HCT116 (cell line): ENCODE measurements around the gene RHBDF1. TPM values are rescaled to one million over a fixed set of nuclear protein-coding genes. Genes with fewer than 3 reads are reported as not detected.

ENCODE experiments used
- ATAC-seq: fragments of 200-7000 bp; cut with Tn5 transposase; 2 replicates; pipeline ENCODE4 v1.9.1; 2020; ENCODE audit warnings: mild to moderate bottlenecking, moderate library complexity
- BruUV-seq: library from RNA; stranded (reverse); fragments of 400-500 nt; replicated peaks from 2 replicates; lab custom pipeline; 2021; lab: Mats Ljungman, UMichigan
- CTCF ChIA-PET: fragments of 300-600 bp; sonication (Branson Sonifier 250); formaldehyde crosslinking; loops from one replicate; lab custom pipeline; 2021; ENCODE audit warnings: antibody characterized with exemption; lab: Charles Lee
- POLR2A ChIA-PET: fragments of 300-600, 350-600 bp; sonication (Branson Sonifier 250); formaldehyde crosslinking; loops from one replicate; lab custom pipeline; 2021; ENCODE audit warnings: antibody characterized with exemption; lab: Charles Lee
- RAD21 ChIA-PET, 2 experiments: fragments of 300-600 bp; sonication (Branson Sonifier 250); formaldehyde crosslinking; loops; one replicate each; lab custom pipeline; 2023; ENCODE audit warnings: low total read pairs in 2 of 2; ENCODE audit not compliant: uncharacterized antibody in 2 of 2, unreplicated experiment in 2 of 2, low non-redundant PET in 1 of 2; lab: Charles Lee
- DNase-seq: peaks from one replicate; pipeline ENCODE4 v3.0.0-alpha.2; 2010; ENCODE audit warnings: low read depth, low spot score
- H2AFZ ChIP-seq: fragments of 200-600 bp; shearing (Covaris generic), sonication (generic); 2 replicates; pipeline ENCODE4 v1.6.1; 2017; ENCODE audit warnings: low read depth, mixed run types, mixed read lengths, antibody characterized with exemption, low read length; ENCODE audit not compliant: poor library complexity, severe bottlenecking
- H3K27ac ChIP-seq: 2 replicates; pipeline ENCODE4 v1.5.1; 2012; ENCODE audit warnings: low read depth, low read length
- H3K27me3 ChIP-seq: fragments of 200-600 bp; sonication (generic); 2 replicates; pipeline ENCODE4 v1.6.1; 2016; ENCODE audit warnings: mixed run types, low read length, mixed read lengths; ENCODE audit not compliant: insufficient read depth
- H3K36me3 ChIP-seq, 2 experiments: fragments of 200-500 bp in 1 of 2; fragments of 200-600 bp in 1 of 2; sonication (Bioruptor generic) in 1 of 2; sonication (generic) in 1 of 2; 2 replicates each; pipeline versions ENCODE4 v1.5.1 to v1.6.1; 2014 to 2016; ENCODE audit warnings: low read length in 2 of 2, inconsistent platforms in 1 of 2, mixed read lengths in 1 of 2, mixed run types in 1 of 2; ENCODE audit not compliant: insufficient read depth in 2 of 2, control insufficient read depth in 1 of 2
- H3K4me1 ChIP-seq, 2 experiments: fragments of 200-600 bp in 1 of 2; sonication (generic) in 1 of 2; 2 replicates each; pipeline versions ENCODE4 v1.5.1 to v1.6.1; 2012 to 2017; ENCODE audit warnings: low read length in 2 of 2, inconsistent platforms in 1 of 2, mild to moderate bottlenecking in 1 of 2, mixed read lengths in 1 of 2, mixed run types in 1 of 2, moderate library complexity in 1 of 2; ENCODE audit not compliant: insufficient read depth in 2 of 2, control insufficient read depth in 1 of 2
- H3K4me2 ChIP-seq: fragments of 200-600 bp; sonication (generic); 2 replicates; pipeline ENCODE4 v1.6.1; 2017; ENCODE audit warnings: mixed run types, low read length, mixed read lengths
- H3K4me3 ChIP-seq, 2 experiments: fragments of 200-600 bp in 1 of 2; sonication (generic) in 1 of 2; replicated peaks in 1 of 2; 2 replicates each; pipeline ENCODE4 v1.5.1; 2011 to 2016; ENCODE audit warnings: low read length in 2 of 2, control low read depth in 1 of 2, low read depth in 1 of 2, mild to moderate bottlenecking in 1 of 2, mixed read lengths in 1 of 2, mixed run types in 1 of 2
- H3K79me2 ChIP-seq: fragments of 200-600 bp; sonication (generic); 2 replicates; pipeline ENCODE4 v1.6.1; 2017; ENCODE audit warnings: mild to moderate bottlenecking, mixed run types, low read length, moderate library complexity, mixed read lengths; ENCODE audit not compliant: insufficient read depth
- H3K9ac ChIP-seq: fragments of 200-600 bp; sonication (generic); 2 replicates; pipeline ENCODE4 v1.6.1; 2016; ENCODE audit warnings: low read length, mixed read lengths
- H3K9me2 ChIP-seq: fragments of 200-600 bp; sonication (generic), shearing (Covaris generic); 2 replicates; pipeline ENCODE4 v1.6.1; 2017; ENCODE audit warnings: mixed run types, mild to moderate bottlenecking, moderate library complexity; ENCODE audit not compliant: insufficient read depth
- H3K9me3 ChIP-seq, 2 experiments: fragments of 200-500 bp in 1 of 2; fragments of 200-600 bp in 1 of 2; sonication (Bioruptor generic) in 1 of 2; sonication (generic) in 1 of 2; 2 replicates each; pipeline ENCODE4 v1.6.1; 2014 to 2017; ENCODE audit warnings: low read length in 2 of 2, mixed read lengths in 2 of 2, inconsistent platforms in 1 of 2, low read depth in 1 of 2, mild to moderate bottlenecking in 1 of 2, mixed run types in 1 of 2, moderate library complexity in 1 of 2; ENCODE audit not compliant: control insufficient read depth in 1 of 2, insufficient read depth in 1 of 2
- H4K20me1 ChIP-seq: fragments of 200-600 bp; sonication (generic), shearing (Covaris generic); 2 replicates; pipeline ENCODE4 v1.6.1; 2017; ENCODE audit warnings: mixed run types, mild to moderate bottlenecking, moderate library complexity; ENCODE audit not compliant: insufficient read depth
- CBX3 ChIP-seq: IDR thresholded peaks from 2 replicates; pipeline ENCODE4 v1.6.1; 2012; ENCODE audit warnings: low read depth
- EZH2 ChIP-seq: fragments of 200-600 bp; sonication (generic); IDR thresholded peaks from 2 replicates; pipeline ENCODE4 v1.6.1; 2017; ENCODE audit warnings: antibody characterized with exemption, mixed run types
- FOSL1 ChIP-seq: IDR thresholded peaks from 2 replicates; pipeline ENCODE4 v1.6.1; 2012; ENCODE audit warnings: low read depth
- POLR2AphosphoS5 ChIP-seq: IDR thresholded peaks from 2 replicates; pipeline ENCODE4 v1.6.1; 2011; ENCODE audit warnings: mild to moderate bottlenecking, low read depth, low read length, moderate library complexity
- RAD21 ChIP-seq: IDR thresholded peaks from 2 replicates; pipeline ENCODE4 v1.6.1; 2012; ENCODE audit warnings: low read depth, mild to moderate bottlenecking
- SIN3A ChIP-seq: IDR thresholded peaks from 2 replicates; pipeline ENCODE4 v1.6.1; 2012; ENCODE audit warnings: low read depth
- TCF7L2 ChIP-seq: IDR thresholded peaks from 2 replicates; pipeline ENCODE4 v1.7.0; 2011; ENCODE audit warnings: borderline replicate concordance, inconsistent platforms; ENCODE audit not compliant: insufficient read depth, insufficient read length; ENCODE audit errors: extremely low read depth
- YY1 ChIP-seq: IDR thresholded peaks from 2 replicates; pipeline ENCODE4 v1.6.1; 2011; ENCODE audit warnings: low read length, low read depth, moderate library complexity, mild to moderate bottlenecking; ENCODE audit not compliant: insufficient replicate concordance; ENCODE audit errors: extremely low read depth
- ZFX ChIP-seq: fragments of 450-650 bp; IDR thresholded peaks from 2 replicates; pipeline ENCODE4 v1.6.1; 2017
- intact Hi-C: fragments of 100-400 bp; cut with micrococcal nuclease; formaldehyde crosslinking; loops from 2 replicates; pipeline ENCODE4 v1.10.0; 2022
- total RNA-seq: library from RNA; stranded (reverse); gene quantifications from one replicate; pipeline ENCODE4 v1.2.1, GENCODE V29; 2021; ENCODE audit not compliant: unreplicated experiment
- TF ChIP-seq, protein P1 (sequence below): IDR thresholded peaks from 2 replicates; pipeline ENCODE4 v1.6.1; 2012
- TF ChIP-seq, protein P2 (sequence below): IDR thresholded peaks from 2 replicates; pipeline ENCODE4 v1.6.1; 2012
- TF ChIP-seq, protein P3 (sequence below): IDR thresholded peaks from 2 replicates; pipeline ENCODE4 v1.6.1; 2011; ENCODE audit warnings: mild to moderate bottlenecking, low read length, moderate library complexity; ENCODE audit not compliant: insufficient replicate concordance; ENCODE audit errors: extremely low read depth
- TF ChIP-seq, protein P4 (sequence below): IDR thresholded peaks from 2 replicates; pipeline ENCODE4 v1.6.1; 2012; ENCODE audit warnings: low read depth

RHBDF1 gene
- total RNA-seq, 1 experiment from 2014 or later = 19.8 TPM

DNA sequence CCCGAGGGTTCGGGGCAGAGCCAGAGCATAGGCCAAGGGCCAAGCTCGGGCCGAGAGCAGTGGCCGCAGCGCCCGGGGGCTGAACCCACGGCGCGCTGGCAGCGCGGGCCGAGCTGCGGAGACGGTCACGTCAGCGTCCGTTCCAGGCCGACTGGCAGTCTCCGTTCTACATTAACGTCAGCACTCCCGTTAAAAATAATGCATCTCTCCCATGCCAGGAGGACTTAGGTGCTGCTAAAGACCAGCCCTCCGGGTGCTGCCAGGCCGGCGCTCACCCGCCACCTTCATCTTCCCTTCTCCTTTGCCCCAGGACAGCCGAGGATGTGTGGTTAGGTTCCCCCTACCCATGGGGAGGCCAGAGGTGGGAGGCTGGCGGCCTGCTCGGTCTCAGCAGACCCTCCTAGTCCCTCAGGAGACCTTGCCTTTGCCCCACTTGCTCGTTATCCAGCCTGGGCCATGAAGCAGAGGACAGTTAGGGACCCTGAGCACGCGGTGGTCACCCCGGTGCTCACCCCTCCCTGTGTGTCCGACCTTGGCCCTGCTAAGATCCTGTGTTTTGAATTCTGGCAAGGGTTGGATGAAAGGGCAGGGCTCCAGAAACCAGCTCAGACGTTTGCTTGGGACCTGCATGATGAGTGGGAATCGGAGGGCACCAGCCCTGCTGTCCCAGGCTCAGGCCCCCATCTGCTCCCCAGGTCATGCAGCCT, 6.2 kb upstream of the RHBDF1 start:
- no peak for DNase-seq
- POLR2A ChIA-PET = no interaction called here
- H2AFZ ChIP-seq = no peak overlapping the region

More for the DNA sequence above, 6.2 kb upstream of the RHBDF1 start:
- no peaks in the 10 kb centered on the region for H3K27me3 ChIP-seq
- H3K9ac ChIP-seq = peak overlapping the region; percentile 71
- peaks cover 18 to 24% of the 10 kb centered on the region in 2 experiments for H3K4me1 ChIP-seq
- no peaks in the 10 kb centered on the region for H3K9me2 ChIP-seq
- no peak for TF ChIP-seq RAD21
- no peak for TF ChIP-seq CBX3
- no peak for TF ChIP-seq YY1
- no peak for TF ChIP-seq SIN3A
- no peak; the same call in 1 of the 2 replicates for TF ChIP-seq ZFX
- TF ChIP-seq EZH2 = no peak
- TF ChIP-seq, protein P1, sequence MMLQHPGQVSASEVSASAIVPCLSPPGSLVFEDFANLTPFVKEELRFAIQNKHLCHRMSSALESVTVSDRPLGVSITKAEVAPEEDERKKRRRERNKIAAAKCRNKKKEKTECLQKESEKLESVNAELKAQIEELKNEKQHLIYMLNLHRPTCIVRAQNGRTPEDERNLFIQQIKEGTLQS = no peak
- TF ChIP-seq, protein P2, sequence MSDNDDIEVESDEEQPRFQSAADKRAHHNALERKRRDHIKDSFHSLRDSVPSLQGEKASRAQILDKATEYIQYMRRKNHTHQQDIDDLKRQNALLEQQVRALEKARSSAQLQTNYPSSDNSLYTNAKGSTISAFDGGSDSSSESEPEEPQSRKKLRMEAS = no peak
- TF ChIP-seq, protein P3, sequence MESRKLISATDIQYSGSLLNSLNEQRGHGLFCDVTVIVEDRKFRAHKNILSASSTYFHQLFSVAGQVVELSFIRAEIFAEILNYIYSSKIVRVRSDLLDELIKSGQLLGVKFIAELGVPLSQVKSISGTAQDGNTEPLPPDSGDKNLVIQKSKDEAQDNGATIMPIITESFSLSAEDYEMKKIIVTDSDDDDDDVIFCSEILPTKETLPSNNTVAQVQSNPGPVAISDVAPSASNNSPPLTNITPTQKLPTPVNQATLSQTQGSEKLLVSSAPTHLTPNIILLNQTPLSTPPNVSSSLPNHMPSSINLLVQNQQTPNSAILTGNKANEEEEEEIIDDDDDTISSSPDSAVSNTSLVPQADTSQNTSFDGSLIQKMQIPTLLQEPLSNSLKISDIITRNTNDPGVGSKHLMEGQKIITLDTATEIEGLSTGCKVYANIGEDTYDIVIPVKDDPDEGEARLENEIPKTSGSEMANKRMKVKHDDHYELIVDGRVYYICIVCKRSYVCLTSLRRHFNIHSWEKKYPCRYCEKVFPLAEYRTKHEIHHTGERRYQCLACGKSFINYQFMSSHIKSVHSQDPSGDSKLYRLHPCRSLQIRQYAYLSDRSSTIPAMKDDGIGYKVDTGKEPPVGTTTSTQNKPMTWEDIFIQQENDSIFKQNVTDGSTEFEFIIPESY = no peak
- no peak for TF ChIP-seq POLR2AphosphoS5
- TF ChIP-seq TCF7L2 = no peak
- TF ChIP-seq FOSL1 = no peak
- TF ChIP-seq, protein P4, sequence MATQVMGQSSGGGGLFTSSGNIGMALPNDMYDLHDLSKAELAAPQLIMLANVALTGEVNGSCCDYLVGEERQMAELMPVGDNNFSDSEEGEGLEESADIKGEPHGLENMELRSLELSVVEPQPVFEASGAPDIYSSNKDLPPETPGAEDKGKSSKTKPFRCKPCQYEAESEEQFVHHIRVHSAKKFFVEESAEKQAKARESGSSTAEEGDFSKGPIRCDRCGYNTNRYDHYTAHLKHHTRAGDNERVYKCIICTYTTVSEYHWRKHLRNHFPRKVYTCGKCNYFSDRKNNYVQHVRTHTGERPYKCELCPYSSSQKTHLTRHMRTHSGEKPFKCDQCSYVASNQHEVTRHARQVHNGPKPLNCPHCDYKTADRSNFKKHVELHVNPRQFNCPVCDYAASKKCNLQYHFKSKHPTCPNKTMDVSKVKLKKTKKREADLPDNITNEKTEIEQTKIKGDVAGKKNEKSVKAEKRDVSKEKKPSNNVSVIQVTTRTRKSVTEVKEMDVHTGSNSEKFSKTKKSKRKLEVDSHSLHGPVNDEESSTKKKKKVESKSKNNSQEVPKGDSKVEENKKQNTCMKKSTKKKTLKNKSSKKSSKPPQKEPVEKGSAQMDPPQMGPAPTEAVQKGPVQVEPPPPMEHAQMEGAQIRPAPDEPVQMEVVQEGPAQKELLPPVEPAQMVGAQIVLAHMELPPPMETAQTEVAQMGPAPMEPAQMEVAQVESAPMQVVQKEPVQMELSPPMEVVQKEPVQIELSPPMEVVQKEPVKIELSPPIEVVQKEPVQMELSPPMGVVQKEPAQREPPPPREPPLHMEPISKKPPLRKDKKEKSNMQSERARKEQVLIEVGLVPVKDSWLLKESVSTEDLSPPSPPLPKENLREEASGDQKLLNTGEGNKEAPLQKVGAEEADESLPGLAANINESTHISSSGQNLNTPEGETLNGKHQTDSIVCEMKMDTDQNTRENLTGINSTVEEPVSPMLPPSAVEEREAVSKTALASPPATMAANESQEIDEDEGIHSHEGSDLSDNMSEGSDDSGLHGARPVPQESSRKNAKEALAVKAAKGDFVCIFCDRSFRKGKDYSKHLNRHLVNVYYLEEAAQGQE = no peak
- ChIA-PET RAD21 (no interaction called here), CTCF (no interaction called here)
- peak overlapping the region; percentile 80 for H3K4me2 ChIP-seq
- H3K79me2 ChIP-seq = 0 out of 2 replicates have a peak, but pooled peaks cover 4% of the 10 kb centered on the region
- H3K4me3 ChIP-seq = peak overlapping the region; percentile 62 to 68
- H3K27ac ChIP-seq = peak overlapping the region; percentile 90
- H3K9me3 ChIP-seq = no peaks in the 10 kb centered on the region
- H4K20me1 ChIP-seq = no peaks in the 10 kb centered on the region
- BruUV-seq = TSS peak; percentile 48
- peak; percentile 12 for ATAC-seq
- H3K36me3 ChIP-seq = no peaks in the 10 kb centered on the region
- intact Hi-C loops = no loop called here
